Measurements from ENCODE around the gene MRPL27.
A peak's percentile ranks its signal among the peaks of the same experiment; 100 is the strongest.
"Not testable (repeated sequence)": the region's sequence is repeated elsewhere in the genome, so short reads cannot be mapped to it uniquely, and the experiment has no call there.

Gene MRPL27
- 19.7 reads per million, percentile 46 among the genes with 10 or more reads in this experiment for total RNA-seq

GRCh38 chr17:50372758-50373556 is at the start of gene MRPL27, which contains the start of gene EME1:
Gene MRPL27, minus strand, starts transcription at chr17:50373184. Its CDS starts 14 bp downstream, at chr17:50373170.
Gene EME1, plus strand, starts transcription at chr17:50373229. Its CDS starts 1,980 bp downstream, at chr17:50375209.
- DNase-seq = peak; percentile 82

GRCh38 chr17:50422738-50423137 is 49.8 kb upstream of the MRPL27 start:
- DNase-seq = no peak

DNA sequence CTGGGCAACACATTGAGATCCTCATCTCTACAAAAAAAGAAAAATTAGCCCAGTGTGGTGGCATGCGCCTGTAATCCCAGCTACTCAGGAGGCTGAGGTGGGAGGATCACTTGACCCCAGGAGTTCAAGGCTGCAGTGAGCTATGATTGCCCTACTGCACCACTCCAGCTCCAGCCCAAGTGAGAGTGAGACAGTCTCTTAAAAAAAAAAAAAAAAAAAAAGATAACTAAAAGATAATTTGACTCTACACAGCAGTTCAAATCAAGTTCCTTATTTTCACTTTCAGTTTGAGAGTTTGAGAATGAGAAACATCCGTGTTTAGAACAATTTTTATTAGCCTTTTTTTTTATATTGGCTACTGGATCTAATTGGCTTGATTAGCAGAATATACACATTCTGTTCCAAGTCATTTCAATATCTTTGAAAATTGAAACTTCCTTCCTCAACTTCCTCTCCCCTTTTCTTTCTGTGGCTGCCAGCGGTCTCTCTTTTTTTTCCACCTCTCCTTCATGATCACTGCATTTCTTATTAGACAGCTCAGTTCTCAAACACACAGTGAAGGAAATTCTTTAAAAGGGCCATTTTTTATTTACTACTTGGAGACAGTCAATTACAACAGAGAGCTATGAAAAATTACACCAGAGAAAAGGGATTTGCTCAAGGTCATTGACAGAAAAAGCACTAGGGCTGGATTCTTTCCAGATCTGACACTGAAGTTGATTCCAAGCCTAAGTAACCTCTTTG is 48.5 kb upstream of the MRPL27 start:
- no peak for DNase-seq

GRCh38 chr17:50420419-50421112 is 47.6 kb upstream of the MRPL27 start:
- DNase-seq = no peak

DNA sequence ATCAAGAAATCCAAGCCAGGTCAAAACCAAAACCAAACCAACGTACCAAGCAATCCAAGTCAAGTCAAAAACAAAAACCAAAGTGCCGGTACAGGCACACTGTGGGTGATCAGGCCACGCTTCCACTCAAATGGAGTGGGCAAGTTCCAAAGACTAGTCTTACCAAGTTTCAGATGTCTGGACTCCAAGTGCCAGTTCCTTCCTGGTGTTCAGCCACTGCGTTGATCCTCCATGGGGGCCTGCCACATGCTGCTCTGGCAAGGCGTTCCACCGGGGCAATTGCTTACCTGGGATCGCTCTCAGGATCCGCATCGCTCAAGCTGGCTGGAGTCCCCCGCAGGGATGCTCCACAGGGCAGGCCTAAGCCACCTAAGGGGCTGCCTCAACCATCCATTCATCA is 46.6 kb upstream of the MRPL27 start:
- not testable (repeated sequence) for DNase-seq

DNA sequence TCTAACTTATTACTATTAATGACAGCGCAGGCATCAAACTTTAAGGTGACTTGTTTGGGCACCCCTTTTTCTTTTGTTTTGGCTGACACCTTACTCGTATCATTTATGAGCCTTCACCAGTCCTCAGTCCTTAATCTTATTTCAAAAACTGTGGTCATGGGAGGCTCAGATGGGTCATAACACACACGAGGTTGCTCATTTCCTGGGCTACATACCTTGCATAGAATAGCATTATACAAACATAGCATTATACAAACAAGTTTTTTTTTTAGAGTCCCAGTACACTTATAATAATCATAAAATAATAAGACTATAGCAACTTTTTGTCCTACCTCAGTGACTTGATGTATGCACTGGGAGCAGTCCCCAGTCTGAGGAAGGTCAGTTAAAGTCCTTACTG is 41.8 kb upstream of the MRPL27 start:
- DNase-seq = no peak

GRCh38 chr17:50412188-50412732 is 39.3 kb upstream of the MRPL27 start:
- DNase-seq = no peak

DNA sequence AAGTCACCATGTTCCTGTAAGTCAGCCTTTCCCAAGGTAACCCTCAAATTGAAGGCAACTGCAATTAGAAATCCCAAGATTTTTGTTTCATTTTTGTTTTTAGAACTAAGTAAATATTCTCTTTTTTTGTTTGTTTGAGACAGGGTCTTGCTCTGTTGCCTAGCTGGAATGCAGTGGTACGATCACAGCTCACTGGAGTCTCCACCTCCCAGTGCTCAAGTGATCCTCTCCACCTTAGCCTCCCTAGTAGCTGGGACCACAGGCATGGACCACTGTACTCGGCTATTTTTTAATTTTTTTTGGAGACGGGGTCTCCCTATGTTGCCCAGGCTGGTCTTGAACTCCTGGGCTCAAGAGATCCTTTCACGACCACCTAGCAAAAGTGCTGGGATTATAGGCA is 34.9 kb upstream of the MRPL27 start:
- no peak for DNase-seq

GRCh38 chr17:50406578-50406977 is 33.6 kb upstream of the MRPL27 start:
- DNase-seq = no peak

DNA sequence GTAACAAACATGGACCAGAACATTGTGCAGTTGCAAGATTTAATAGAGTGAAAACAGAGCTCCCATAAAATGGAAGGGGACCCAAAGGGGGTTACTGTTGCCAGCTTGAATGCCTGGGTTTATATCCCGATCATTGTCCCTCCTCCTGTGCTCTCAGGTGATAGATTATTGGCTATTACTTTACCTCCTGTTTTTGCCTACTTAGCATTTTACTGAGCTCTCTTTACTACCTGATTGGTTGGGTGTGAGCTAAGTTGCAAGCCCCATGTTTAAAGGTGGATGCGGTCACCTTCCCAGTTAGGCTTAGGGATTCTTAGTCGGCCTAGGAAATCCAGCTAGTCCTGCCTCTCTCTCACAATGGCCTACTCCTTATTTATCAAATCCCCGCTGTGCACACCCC is 32.4 kb upstream of the MRPL27 start:
- not testable (repeated sequence) for DNase-seq

DNA sequence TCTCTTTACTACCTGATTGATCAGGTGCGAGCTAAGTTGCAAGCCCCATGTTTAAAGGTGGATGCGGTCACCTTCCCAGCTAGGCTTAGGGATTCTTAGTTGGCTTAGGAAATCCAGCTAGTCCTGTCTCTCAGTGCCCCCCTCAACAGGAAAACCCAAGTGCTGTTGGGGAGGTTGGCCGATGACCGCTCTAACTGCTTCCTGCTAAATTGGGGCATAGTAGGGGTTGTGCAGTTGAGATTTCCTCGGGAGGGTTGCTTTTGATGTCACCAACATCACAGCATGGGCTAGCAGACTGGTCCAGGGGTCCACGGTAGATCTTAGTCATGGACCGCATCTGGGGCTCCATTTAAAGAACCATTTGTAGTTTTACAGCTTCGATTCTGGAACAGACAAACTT is 26.6 kb upstream of the MRPL27 start:
- DNase-seq = not testable (repeated sequence)

- DNase-seq = not testable (repeated sequence)
These were observed 25.7 kb upstream of the MRPL27 start for GRCh38 chr17:50398672-50399071.

DNA sequence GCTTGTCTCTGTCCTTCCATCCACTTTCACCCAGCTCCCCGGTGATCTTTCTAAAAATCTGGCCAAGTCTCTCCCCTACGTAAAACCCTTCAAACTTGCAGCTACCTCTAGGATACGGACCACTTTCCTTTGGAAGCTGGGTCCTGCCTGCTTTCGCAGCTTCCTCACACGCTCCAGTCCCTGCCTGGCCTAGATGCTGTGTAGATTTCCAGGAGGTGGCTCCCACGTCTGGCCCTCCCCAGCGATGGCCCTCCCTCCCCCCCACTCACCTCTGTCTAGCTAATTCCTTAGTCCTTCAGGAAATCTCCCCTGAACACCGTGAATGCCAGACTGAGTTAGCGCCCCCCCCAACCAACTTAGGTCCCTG is 24.9 kb upstream of the MRPL27 start:
- DNase-seq = no peak

DNA sequence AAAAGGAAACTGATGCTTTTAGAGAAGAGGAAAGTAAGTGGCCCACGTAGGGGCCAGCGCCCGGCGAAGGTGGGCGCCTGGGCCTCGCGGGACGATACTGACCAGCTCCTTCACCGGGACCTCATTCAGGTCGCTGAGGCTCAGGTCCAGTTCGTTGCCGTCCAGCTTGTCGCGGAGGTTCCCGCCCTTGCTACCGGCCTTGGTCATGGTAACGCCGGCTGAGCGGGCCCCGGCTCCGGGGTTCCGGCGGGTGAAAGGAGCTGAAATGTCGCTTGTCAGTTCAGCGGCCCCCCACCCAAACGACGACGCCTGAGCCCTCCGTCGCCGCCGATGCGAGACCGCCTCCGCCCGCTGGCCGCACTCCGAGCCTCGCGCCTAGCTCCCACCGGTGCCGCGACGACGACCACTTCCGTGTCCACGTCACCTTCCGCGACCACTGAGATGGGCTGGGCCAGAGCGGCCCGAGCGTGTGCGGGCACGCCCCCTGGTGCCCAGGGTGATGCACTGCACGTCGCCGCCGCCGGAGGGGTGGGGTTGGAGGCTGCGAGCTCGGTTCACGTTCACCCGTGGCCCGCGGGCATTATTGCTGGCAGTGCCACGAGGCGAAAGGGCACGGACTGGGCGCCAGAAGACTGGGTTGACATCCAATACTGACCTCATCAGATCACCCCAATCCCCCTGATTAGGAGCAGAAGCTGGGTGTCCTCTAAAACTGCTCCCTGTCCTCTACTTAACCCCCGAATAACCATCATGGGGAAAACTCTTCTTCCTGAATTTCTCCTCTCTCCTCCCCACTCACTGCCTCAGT is 24.3 kb upstream of the MRPL27 start, which contains the start of gene LRRC59:
TSS of gene LRRC59 (minus strand) at position 413 of the 808 bp plus-strand sequence. CDS start at position 207, 206 bp downstream.
- peak; percentile 89 for DNase-seq

- DNase-seq = no peak
These were observed 23.5 kb upstream of the MRPL27 start for GRCh38 chr17:50396261-50397110.

- DNase-seq = no peak
These were observed 21.7 kb upstream of the MRPL27 start for GRCh38 chr17:50394711-50395110.

DNA sequence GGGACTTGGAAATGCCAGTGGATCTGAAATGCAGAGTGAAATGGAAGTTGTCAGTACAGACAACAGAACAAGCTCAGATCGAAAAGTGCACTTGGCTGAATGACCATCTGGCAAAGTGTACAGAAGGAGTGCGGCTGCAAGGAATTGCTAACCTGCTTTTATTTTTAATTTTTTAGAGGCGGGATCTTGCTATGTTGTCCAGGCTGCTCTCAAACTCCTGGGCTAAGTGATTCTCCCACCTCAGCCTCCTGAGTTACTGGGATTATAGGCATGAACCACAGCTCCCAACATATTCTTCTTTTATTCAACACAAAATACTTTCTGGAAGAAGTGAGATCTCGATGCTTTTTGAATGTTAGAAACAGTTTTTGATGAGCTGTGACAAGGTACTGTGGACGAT is 20.7 kb upstream of the MRPL27 start:
- DNase-seq = no peak

GRCh38 chr17:50392621-50393020 is 19.6 kb upstream of the MRPL27 start:
- DNase-seq = no peak

GRCh38 chr17:50389534-50389933 is 16.6 kb upstream of the MRPL27 start:
- DNase-seq = no peak

DNA sequence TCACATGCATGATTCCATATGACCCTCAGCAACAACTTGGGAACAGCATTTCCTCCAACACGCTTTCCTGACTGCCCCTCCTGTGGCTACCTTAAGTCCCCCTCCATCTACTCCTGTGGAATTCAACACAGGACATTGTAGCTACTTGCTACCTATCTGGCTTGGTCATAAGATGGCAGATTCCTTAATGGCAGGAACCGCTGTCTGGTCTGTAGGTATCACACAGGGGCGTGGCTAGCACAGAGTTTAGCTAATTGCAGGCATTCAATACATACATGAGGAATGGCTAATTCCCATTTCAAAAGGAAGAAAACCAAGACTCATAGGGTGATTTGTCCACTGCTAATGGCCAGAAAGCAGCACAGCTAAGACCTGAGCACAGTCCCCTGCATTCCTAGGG is 15.7 kb upstream of the MRPL27 start:
- DNase-seq = no peak

DNA sequence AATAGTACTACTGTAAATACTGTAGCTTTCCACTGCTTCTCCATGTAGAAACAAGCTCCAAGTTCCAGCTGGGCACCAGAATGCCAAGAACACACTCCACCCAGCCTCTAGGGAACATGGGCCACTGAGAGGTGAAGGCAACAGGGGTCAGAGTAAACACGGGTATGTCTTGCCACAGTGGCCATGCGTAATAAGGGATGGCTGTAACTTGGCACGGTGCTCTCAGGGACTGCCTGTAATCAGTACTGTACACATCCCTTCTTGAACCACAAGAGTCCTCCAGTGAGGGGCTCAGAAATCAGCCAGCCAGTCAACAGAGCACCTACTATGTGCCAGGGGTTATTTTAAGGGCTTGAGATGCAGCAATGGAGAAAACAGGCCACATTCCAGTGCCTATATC is 13.5 kb upstream of the MRPL27 start:
- no peak for DNase-seq
